Stimulated activated CD4-positive, alpha-beta T cell treated with anti-CD3 and anti-CD28 coated beads, TNF-alpha, amount 100 ng/mL, for 1 hour (primary cell): ENCODE data around the gene DAB2IP.

Experiments used
- DNase-seq, 3 donors: peaks; one replicate each; pipeline ENCODE4 v3.0.0-alpha.2; 2020; ENCODE audit warnings: low read depth in 3 of 3, low spot score in 1 of 3

Gene DAB2IP

GRCh38 chr9:121625590-121625989, 25.8 kb upstream of the DAB2IP start:
- no peak for DNase-seq

GRCh38 chr9:121626012-121626411, 25.4 kb upstream of the DAB2IP start:
- no peak for DNase-seq

DNA sequence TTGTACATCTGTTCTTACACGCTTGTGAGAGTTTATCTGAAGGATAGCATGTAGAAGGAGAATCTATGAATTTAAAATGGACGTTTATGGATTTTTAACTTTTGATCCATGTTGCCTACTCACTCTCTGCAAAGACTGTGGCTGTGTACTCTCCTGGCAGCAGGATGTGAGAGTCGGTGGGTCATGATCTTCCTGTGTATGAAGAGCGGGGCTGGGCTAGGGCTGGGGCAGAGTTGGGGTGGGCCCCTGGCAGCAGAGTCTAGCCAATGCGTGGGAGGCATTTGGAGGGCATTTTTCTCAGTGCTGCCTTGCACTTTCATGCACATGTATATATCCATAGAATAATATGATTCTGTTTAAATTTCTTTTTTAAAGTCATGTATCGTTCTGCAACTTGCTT, 24.0 kb upstream of the DAB2IP start:
- DNase-seq = no peak

DNA sequence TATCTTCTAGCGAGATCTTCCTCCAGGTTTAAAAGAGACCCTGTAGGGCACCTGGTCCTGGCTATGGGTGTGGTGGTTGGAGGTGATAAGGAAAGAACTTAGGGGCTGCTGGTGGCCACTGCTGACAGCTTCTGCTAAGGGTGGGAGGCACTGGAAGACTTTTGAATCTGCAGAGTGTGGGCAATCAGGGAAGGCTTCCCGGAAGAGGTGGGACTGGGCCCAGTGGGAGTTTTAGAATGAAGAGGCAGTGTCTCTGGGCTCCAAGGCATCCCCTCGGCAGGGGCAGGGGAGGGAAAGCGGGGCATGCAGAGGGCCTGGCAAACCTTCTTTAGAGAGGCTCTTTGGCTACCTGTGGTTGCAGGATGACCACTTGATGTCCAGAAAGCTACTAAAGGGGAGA, 23.0 kb upstream of the DAB2IP start:
- no peak for DNase-seq

- no peak for DNase-seq
Observed at GRCh38 chr9:121631115-121631514, 20.3 kb upstream of the DAB2IP start.

DNA sequence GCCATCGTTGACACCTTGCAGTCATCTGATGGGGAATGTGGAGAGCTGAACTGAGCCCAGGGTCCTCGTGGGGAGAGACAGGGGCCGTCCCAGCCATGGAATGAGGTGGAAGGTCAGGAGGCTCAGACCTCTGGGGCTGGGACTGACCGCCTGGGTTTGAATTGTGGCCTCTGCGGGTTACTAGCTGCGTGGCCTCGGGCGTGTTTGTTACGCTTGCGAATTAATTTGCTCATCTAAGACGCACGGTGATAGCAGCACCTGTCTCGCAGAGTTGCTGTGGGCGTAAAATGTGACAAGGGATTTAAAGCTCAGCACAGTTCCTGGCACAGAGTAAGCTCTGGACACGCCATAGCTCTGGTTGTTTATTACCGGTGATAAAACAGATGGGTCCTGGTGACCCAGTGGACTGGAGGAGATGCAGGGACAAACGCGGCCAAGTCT, 19.4 kb upstream of the DAB2IP start:
- no peak for DNase-seq

- DNase-seq = no peak
Observed at GRCh38 chr9:121633119-121633714, 18.2 kb upstream of the DAB2IP start.

DNA sequence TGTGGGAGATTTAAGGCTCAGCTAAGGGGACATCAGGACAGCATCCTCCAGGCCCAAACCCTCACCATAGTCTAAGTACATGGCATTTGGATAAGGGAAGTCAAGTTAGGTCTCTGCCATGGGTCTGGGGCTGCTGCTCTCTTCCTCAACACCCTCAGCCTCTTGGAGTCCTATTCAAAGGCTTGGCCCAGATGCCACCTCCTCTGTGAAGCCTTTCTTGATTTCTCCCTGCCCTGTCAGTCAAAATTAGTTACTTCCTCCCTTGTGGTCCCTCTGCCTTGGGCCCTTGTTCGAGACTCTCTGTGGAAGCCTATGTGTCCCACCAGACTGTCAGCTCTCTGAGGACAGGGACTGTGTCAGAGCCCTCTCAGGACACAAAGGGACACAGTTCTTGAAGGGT, 17.7 kb upstream of the DAB2IP start:
- DNase-seq = no peak

DNA sequence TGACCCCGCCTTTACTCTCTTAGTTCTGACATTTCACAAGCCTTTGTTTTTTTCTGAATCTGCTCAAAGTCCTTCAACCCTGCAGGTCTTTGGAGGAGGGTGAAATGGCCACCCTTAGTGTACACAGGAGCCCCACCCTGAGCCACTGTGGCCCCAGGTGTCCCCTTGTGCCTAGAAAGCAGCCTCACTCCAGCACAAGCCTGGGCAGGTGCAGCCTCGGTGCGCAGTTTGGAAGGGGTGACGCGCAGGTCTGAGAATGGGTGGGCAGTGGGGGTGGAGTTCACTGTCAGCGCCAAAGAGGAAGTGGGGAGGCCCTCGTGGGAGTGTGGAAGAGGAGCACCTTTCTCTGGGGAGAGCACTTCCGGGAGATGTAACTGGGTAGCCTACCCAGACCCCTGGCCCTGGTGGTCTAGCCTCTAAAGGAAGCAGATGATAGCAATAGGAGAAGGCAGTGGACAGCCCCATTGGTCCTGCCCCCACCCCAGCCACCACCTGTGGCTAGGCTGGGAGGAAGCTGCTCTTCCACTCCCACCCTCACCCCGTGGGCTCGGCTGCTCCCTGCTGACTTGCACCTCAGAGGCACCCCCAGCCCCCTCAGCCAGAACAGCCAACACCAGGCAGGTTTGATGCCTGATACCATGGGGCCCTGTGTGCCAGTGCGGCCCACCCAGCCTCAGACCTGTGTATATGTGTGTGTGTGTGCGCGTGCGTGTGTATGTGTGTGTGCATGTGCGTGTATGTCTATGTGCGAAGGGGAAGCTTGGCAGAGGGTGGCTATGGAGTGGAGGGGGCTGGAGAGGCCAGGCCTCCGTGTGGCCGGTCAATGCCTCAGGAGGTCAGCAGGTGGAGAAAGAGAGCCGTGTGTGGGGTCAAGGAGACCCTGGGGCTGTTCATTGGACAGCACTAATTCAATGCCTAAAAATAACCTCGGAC, 16.8 kb upstream of the DAB2IP start:
- DNase-seq = no peak

DNA sequence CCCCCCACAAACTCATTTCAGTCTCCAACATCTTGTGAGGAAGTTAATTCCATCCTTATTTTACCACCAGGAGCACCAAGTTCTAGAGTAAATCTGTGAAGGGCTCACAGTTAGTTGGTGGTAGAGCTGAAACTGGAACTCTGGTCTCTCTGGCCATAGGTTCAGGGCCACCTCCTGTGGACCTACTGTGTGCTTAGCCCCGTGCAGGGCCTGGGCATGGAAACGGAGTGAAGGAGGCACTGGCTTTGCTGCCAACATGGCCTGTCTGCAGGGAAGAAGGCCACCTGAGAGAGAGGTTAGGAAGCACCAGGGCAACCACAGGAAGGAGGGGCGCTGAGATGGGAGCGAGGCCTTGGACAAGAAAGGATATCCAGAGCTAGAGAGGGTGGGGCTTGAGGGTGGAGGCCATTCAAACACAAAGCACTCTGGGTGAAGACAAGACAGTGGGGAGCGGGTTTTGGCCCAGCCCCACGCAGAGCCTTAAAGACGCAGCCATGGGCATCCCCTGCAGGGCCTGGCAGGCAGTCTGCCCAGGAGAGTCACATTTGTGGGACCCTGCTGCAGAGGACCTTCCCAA, 16.0 kb upstream of the DAB2IP start:
- DNase-seq = no peak

- DNase-seq = no peak
Observed at GRCh38 chr9:121636341-121636865, 15.0 kb upstream of the DAB2IP start.

DNA sequence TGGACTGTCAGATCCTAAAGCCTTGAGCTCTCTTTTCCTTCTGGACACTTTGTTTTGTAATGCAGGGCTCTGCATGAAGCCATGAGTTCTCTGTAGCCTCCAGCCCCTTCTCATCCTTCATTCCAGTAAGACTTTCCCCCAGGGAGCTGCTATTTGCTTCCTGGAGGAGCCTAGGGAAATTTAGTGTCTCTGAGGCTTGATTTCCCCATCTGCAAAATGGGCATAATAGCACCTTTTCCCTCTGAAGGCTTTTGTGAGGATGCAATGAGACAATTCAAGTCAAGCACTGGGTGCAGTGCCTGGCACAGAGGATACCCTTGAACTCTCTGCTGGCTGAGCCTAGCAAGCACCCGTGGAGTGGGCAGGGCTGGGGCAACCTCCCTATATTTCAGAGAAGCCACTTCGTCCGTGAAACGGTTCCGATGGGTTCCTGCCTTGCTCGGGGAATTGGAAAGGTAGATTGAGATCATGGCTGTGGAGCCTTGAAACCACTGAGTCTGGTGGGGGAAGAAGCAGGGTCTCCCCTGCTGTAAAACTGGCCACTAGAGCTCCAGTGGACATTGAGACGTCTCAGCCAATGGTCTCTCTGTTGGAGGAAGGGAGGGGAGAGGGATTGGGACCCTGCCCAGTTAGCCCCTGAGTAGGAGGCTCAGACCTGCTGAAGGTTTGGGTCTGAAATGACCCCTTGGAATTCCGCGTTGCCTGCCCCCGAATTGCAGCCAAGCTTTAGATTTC, 14.3 kb upstream of the DAB2IP start:
- no peak for DNase-seq

- DNase-seq = no peak
Observed at GRCh38 chr9:121637713-121638220, 13.7 kb upstream of the DAB2IP start.

DNA sequence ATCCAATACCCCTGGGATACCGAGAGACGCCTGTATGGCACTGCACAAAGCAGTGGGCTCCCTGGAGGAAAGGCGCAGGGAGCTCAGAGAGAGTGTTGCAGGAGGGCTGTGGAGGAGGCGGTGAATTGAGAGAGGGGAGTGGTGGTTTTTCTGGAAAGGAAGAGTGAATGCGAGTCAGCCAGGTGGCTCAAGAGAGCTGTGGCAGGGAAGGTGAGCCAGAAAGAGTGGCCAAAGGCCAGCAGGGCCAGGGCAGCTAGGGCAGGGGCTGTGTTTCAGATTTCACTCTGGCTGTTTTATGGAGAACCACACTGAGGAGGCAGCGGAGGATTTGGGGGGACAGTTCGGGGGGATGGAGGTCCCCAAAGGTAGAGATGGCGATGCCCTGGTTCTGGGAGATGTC, 13.0 kb upstream of the DAB2IP start:
- DNase-seq = no peak

DNA sequence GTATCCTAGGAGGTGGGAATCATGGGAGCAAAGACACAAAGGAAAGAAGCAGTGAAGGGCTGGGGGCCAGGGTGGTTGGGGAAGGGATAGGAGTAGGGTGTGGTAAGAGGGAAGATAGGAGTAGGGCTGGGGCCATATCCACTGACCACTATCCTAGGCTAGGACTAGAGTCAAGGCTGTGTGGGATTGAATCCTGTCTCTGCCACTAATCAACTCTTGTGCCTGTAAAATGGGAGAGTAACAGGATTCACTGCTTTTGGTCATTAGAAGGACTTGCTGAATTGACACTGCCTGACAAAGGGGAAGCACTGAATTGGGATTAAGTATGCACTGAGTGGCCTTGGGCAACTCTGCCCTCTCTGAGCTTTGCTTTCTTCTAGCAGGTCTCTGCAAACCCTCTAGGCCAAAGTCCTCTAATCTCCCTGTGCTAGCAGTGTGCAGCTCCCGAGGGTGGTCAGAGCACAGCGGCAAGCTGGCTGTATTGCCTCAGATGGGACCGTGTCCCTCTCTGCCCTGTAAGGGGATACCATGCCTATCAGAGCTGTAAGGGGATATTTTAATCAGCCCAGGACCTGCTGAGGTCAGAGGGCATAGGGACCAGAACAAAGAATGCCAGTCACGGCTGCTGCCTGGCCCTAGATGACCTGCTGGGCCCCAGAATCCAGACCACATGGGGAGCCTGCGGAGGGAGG, 12.4 kb upstream of the DAB2IP start:
- DNase-seq = no peak

DNA sequence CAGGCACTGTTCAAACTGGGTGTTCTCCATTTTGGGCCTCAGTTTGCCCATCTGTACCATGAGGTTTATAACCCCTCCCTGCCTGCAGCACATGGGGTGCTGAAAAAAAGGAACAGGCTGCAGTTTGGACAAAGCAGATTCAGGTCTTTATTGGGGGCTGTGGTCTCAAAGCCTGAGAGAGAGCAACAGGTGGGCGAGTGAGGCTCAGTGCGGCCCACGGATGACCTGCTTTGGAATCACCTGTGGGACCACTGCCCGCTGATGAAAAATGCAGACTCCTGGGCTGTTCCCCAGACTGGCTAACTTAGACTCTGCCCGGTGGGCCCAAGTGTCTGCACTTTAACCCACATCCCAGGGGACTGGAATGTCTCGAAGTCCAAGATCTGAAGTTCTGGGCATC, 11.8 kb upstream of the DAB2IP start:
- no peak for DNase-seq

DNA sequence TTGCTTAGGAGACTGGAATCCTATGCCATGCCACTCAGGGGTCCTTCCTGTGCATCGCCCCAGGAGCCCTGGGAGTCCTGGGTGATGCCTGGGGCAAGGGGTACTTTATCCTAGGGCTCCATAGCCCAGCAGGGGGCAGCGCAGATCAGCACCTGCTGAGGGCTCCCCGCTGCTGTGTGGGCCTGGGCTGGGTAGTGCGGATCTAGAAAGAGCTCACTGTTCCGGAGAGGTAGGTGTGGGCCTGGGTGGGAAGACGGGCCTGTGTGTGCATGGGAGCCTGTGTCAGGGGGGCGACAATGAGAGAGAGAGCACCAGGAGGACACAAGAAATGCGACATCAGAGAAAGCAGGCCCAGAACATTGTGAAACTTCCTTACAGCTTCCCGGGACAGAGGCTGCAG, 11.4 kb upstream of the DAB2IP start:
- no peak for DNase-seq

DNA sequence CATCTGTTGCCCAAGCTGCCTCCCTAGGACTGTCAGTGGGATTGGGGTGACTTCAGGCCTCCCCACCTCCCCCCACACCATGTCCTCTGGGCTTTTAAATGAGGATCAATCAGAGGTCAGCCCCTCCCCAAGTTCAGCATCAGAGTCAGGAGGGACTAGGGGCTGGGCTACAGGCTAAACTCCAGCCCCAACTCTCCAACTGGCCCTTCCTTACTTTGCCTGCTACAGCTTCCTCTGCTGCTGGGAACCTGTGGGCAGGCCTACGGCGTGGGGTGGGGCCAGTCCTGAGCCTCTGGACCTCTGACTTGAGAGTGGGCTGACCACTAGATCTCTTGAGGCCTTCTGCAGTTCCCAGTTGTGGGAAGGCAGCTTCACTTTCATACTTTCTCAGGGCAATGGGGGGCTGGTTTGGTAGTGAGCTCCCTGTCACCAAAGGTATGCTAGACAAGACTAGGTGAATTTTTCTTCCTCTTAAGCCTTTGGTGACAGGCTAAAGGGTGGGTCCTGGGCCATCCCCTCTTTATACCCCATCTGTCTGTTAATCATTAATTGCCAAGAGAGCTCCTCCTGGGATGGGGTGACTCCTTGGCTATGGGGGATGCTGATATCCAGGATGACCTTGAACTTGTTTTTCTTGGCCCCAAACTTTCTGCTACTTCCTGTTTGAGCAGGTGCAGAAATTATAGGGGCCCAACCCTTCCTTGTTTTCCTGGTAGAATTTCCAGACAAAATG, 10.8 kb upstream of the DAB2IP start:
- no peak for DNase-seq

- no peak for DNase-seq
Observed at GRCh38 chr9:121641224-121641611, 10.2 kb upstream of the DAB2IP start.

GRCh38 chr9:121642758-121643157, 8.7 kb upstream of the DAB2IP start:
- DNase-seq = no peak
